Measurements from ENCODE around the gene DCAF6.
"Not testable (repeated sequence)": the region's sequence is repeated elsewhere in the genome, so short reads cannot be mapped to it uniquely, and the experiment has no call there.

Gene DCAF6

GRCh38 chr1:167923324-167924056 is 13.0 kb upstream of the DCAF6 start:
- no peak overlapping the region for H3K4me3 ChIP-seq (ENCODE audit: low read depth, low read length)
- TF ChIP-seq CTCF (IDR thresholded peaks at IDR 0.05; ENCODE audit: low read depth, low read length), result no peak
- DNase-seq (ENCODE audit: low read depth, low spot score), result no peak
- in situ Hi-C loops (cut with HindIII; ENCODE audit: low sequenced_read_pairs), result no loop called here

- no peak for TF ChIP-seq CTCF (IDR thresholded peaks at IDR 0.05; ENCODE audit: low read depth, low read length)
- in situ Hi-C loops (cut with HindIII; ENCODE audit: low sequenced_read_pairs), result no loop called here
- H3K4me3 ChIP-seq (ENCODE audit: low read depth, low read length), result no peak overlapping the region
- no peak for DNase-seq (ENCODE audit: low read depth, low spot score)
These were observed 12.4 kb upstream of the DCAF6 start for GRCh38 chr1:167924102-167924501.

GRCh38 chr1:167924543-167925231 is 11.8 kb upstream of the DCAF6 start:
- no peak for TF ChIP-seq CTCF (IDR thresholded peaks at IDR 0.05; ENCODE audit: low read depth, low read length)
- DNase-seq (ENCODE audit: low read depth, low spot score), result no peak
- no peak overlapping the region for H3K4me3 ChIP-seq (ENCODE audit: low read depth, low read length)
- in situ Hi-C loops (cut with HindIII; ENCODE audit: low sequenced_read_pairs), result loop anchor here (25.0 kb wide), 1 partner anchor 212 kb away; the partner anchor contains the start of gene MPZL1

- in situ Hi-C loops (cut with HindIII; ENCODE audit: low sequenced_read_pairs), result loop anchor here (25.0 kb wide), 1 partner anchor 214 kb away; the partner anchor contains the start of gene MPZL1
- no peak for TF ChIP-seq CTCF (IDR thresholded peaks at IDR 0.05; ENCODE audit: low read depth, low read length)
- no peak for DNase-seq (ENCODE audit: low read depth, low spot score)
- no peak overlapping the region for H3K4me3 ChIP-seq (ENCODE audit: low read depth, low read length)
These were observed 9.9 kb upstream of the DCAF6 start for GRCh38 chr1:167926486-167926997.

GRCh38 chr1:167927046-167927754 is 9.3 kb upstream of the DCAF6 start:
- in situ Hi-C loops (cut with HindIII; ENCODE audit: low sequenced_read_pairs), result loop anchor here (25.0 kb wide), 1 partner anchor 215 kb away; the partner anchor contains the start of gene MPZL1
- DNase-seq (ENCODE audit: low read depth, low spot score), result no peak
- no peak overlapping the region for H3K4me3 ChIP-seq (ENCODE audit: low read depth, low read length)
- no peak for TF ChIP-seq CTCF (IDR thresholded peaks at IDR 0.05; ENCODE audit: low read depth, low read length)

- DNase-seq (ENCODE audit: low read depth, low spot score), result no peak
- in situ Hi-C loops (cut with HindIII; ENCODE audit: low sequenced_read_pairs), result loop anchor here (25.0 kb wide), 1 partner anchor 216 kb away; the partner anchor contains the start of gene MPZL1
These were observed 8.0 kb upstream of the DCAF6 start for GRCh38 chr1:167928457-167928852.

GRCh38 chr1:167928919-167929318 is 7.6 kb upstream of the DCAF6 start:
- DNase-seq (ENCODE audit: low read depth, low spot score); H3K4me3 ChIP-seq (ENCODE audit: low read depth, low read length): not testable (repeated sequence)
- in situ Hi-C loops (cut with HindIII; ENCODE audit: low sequenced_read_pairs), result loop anchor here (25.0 kb wide), 1 partner anchor 217 kb away; the partner anchor contains the start of gene MPZL1

More at GRCh38 chr1:167928457-167928852, 8.0 kb upstream of the DCAF6 start:
- H3K4me3 ChIP-seq (ENCODE audit: low read depth, low read length), result no peak overlapping the region
- no peak for TF ChIP-seq CTCF (IDR thresholded peaks at IDR 0.05; ENCODE audit: low read depth, low read length)

Data from astrocyte of the spinal cord (primary cell).